ENCODE data around the gene DHRS12. TPM values are rescaled to one million over a fixed set of nuclear protein-coding genes. Genes with fewer than 3 reads are reported as not detected.

DHRS12 gene
- total RNA-seq, 2 donors from 2014 or later = 9.9 to 11.1 TPM

GRCh38 chr13:51814825-51815650 is 11.1 kb upstream of the DHRS12 start:
- no peak for DNase-seq (ENCODE audit: low spot score)
- intact Hi-C loops (cut with DNase I) = loop anchor here (5.0 kb wide), 1 partner anchor 312 kb away; the partner anchor contains the start of gene NEK5 (in 2 of the 2)

GRCh38 chr13:51814071-51814470 is 10.1 kb upstream of the DHRS12 start:
- DNase-seq (ENCODE audit: low spot score) = no peak
- intact Hi-C loops (cut with DNase I) = no loop called here

DNA sequence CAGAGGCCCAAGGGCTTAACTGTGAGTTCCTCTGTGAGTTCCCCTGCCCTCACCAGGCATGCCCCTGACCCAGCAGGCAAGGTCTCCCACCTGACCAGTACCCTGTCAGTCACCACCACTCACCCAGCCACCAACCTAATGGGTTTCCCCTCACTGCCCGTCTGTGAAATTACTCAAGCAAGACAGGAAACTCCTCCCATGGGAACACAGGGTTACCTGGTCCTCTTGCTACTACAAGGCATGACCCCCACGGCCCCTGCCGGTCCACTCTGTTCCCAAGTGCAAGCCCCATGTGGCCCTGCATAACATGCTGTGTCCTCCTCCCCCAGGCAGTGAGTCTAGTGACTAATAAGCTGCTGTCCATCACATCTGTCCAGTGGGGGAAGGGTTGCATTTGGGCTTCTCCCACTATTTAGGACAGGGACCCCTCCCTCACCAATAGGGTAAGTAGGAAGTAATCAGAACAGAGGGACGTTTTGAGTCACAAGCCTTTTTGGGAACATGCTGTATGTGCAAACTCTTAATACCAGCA is 8.0 kb upstream of the DHRS12 start:
- intact Hi-C loops (cut with DNase I) = no loop called here
- DNase-seq (ENCODE audit: low spot score) = no peak

- intact Hi-C loops (cut with DNase I) = no loop called here
- DNase-seq (ENCODE audit: low spot score) = no peak
Observed at GRCh38 chr13:51811046-51811445, 7.1 kb upstream of the DHRS12 start.

- intact Hi-C loops (cut with DNase I) = no loop called here
- no peak for DNase-seq (ENCODE audit: low spot score)
Observed at GRCh38 chr13:51808811-51809210, 4.8 kb upstream of the DHRS12 start.

- intact Hi-C loops (cut with DNase I) = no loop called here
- no peak for DNase-seq (ENCODE audit: low spot score)
Observed at GRCh38 chr13:51807041-51807440, 3.1 kb upstream of the DHRS12 start.

GRCh38 chr13:51806566-51806965 is 2.6 kb upstream of the DHRS12 start:
- DNase-seq (ENCODE audit: low spot score) = no peak
- intact Hi-C loops (cut with DNase I) = no loop called here

GRCh38 chr13:51805925-51806324 is 2.0 kb upstream of the DHRS12 start:
- intact Hi-C loops (cut with DNase I) = no loop called here
- no peak for DNase-seq (ENCODE audit: low spot score)

DNA sequence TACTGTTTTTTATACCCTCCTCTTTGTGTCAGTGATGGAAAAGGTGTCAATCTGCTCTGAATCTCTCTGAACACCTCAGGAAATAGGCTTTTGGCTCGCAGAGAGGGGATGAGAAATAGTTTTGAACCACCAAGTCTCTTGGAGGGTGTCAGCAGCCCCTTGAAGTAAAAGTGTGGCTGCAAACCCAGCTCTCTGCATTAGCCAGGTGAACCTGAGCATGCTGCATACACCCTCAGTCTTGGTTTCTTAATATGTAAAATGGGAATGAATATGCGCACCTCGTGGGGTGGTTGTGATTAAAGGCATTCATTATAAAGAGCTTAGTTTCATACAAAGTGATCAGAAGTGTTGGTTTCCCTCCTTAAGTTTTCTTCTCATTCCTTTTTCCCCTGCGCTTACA is 1.4 kb upstream of the DHRS12 start:
- intact Hi-C loops (cut with DNase I) = no loop called here

DNA sequence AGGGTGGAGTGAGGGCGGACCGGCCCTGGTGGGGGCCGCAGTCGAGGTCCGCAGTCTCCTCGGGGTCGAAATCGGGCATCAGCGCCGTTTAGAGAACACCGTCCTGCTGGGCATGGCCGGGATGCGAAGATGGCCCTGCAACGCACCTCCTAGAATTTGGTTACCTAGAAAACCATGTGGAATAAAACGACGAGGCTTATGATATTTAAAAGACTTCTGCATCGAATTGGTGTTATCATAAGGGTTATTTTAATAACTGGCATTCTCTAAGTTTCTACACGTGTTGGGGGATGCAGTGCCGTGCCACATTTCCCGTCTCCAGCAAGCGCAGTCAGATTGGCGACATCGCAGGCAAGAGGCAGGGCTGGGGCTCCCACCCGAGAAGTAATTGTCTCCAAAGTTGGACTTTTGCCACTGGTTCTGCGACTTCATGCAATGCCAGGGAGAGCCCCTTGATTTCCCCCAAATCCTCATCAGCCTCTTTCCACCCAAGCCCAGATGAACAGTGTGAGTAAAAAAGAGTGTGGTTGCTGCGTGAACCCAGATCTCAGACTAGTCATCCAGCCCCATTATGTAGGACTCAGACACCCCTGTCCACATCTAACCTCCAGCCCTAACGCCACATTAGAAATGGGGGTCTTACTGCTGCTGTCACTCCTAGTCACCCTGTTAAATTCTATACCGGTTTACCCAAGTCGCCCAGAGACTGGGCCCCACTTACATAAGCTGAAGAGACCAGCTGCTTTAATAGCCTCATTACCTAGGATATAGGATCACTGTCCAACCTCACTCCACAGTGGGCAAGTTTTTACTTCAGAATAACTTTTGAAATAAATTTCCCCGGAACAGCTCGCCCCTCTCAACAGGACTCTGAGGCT is 571 bp upstream of the DHRS12 start:
- no peak for DNase-seq (ENCODE audit: low spot score)
- intact Hi-C loops (cut with DNase I) = no loop called here

More for the DNA sequence above, 1.4 kb upstream of the DHRS12 start:
- no peak for DNase-seq (ENCODE audit: low spot score)

- intact Hi-C loops (cut with DNase I) = no loop called here
- no peak for DNase-seq (ENCODE audit: low spot score)
Observed at GRCh38 chr13:51802631-51803418, 1.1 kb downstream of the DHRS12 start.

DNA sequence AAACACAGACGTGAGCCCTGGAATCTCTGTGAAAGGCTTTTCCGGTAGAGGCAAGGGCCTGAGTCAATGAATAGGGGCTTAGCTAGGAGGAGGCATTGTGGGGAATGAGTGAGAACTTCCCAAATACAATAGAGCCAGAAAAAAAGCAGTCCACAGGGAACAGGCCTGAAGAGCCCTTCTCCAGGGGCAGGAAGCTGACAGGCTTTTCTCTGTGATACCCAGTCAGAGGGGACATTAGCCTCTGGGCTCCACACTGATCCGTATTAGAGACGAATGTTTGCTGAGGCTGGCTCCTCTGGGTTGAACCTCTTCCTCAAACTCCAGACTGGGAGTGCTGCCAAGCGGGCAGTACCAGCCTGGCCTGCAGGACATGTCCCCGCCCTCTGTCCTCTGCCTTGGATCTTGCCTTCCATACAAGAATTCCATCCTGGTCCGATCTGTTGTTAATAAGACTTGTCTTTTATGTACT is 2.3 kb downstream of the DHRS12 start:
- intact Hi-C loops (cut with DNase I) = no loop called here

GRCh38 chr13:51800486-51800885 is 3.5 kb downstream of the DHRS12 start:
- intact Hi-C loops (cut with DNase I) = no loop called here
- no peak for DNase-seq (ENCODE audit: low spot score)

More for the DNA sequence above, 2.3 kb downstream of the DHRS12 start:
- DNase-seq (ENCODE audit: low spot score) = peak; percentile 87

DNA sequence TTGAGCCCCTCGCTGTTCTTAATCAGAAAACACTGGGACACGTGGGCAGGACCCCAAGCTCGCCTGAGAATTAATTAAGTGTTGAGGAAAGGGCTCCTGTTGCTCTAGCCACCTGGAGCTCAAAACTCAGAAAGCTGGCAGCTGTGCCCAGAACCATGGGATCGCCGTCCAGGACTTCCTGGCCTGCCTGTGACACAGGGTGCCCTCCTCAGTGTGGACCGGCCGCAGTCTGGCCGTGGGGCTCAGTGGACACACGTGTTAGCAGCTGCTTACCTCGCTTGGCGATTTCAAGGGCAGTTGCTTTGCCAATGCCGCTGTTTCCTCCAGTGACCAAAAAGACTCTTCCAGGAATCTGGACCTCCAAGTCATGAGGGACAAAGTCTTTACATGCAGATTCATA is 4.7 kb downstream of the DHRS12 start:
- intact Hi-C loops (cut with DNase I) = no loop called here
- DNase-seq (ENCODE audit: low spot score) = no peak

GRCh38 chr13:51797664-51798488 is 6.1 kb downstream of the DHRS12 start:
- intact Hi-C loops (cut with DNase I) = no loop called here
- no peak for DNase-seq (ENCODE audit: low spot score)

DNA sequence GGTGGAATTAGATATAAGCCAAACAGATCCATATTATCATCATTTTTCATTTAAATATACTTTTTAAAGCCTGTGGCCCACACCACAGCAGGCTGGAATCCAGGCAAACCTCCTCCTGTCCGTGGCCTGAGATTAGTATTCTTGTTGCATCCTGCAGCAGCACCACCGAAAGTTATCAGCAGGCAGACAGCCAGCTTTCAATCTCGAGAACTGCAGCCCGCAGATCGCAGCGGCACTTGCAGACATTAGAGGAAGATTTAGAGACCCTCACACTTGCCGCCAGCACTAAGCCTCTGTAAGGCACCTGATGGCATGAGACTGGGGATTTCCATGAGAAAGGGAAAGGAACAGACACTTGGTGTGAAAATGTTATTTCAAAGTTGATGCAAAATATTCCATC is 7.4 kb downstream of the DHRS12 start:
- intact Hi-C loops (cut with DNase I) = no loop called here
- no peak for DNase-seq (ENCODE audit: low spot score)

- DNase-seq (ENCODE audit: low spot score) = no peak
- intact Hi-C loops (cut with DNase I) = no loop called here
Observed at GRCh38 chr13:51795419-51795818, 8.5 kb downstream of the DHRS12 start.

- intact Hi-C loops (cut with DNase I) = no loop called here
- DNase-seq (ENCODE audit: low spot score) = no peak
Observed at GRCh38 chr13:51794964-51795363, 9.0 kb downstream of the DHRS12 start.

Data from posterior vena cava (tissue), 2 donors.